ENCODE measurements around the gene HPSE2.

HPSE2 gene

GRCh38 chr10:98951269-98952000 is 284.2 kb downstream of the HPSE2 start:
- no peak for ATAC-seq
- TF ChIP-seq ZNF565 (CRISPR knock-in tag; conservative IDR thresholded peaks at IDR 0.05; ENCODE audit: low read depth) = no peak
- TF ChIP-seq, protein P1, sequence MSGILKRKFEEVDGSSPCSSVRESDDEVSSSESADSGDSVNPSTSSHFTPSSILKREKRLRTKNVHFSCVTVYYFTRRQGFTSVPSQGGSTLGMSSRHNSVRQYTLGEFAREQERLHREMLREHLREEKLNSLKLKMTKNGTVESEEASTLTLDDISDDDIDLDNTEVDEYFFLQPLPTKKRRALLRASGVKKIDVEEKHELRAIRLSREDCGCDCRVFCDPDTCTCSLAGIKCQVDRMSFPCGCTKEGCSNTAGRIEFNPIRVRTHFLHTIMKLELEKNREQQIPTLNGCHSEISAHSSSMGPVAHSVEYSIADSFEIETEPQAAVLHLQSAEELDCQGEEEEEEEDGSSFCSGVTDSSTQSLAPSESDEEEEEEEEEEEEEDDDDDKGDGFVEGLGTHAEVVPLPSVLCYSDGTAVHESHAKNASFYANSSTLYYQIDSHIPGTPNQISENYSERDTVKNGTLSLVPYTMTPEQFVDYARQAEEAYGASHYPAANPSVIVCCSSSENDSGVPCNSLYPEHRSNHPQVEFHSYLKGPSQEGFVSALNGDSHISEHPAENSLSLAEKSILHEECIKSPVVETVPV (CRISPR knock-in tag; IDR thresholded peaks at IDR 0.05) = no peak
- TF ChIP-seq ZC3H10 (CRISPR knock-in tag; IDR thresholded peaks at IDR 0.05) = no peak
- TF ChIP-seq TOX (CRISPR knock-in tag; IDR thresholded peaks at IDR 0.05; ENCODE audit: borderline replicate concordance) = no peak
- TF ChIP-seq OSR1 (CRISPR knock-in tag; IDR thresholded peaks at IDR 0.05) = no peak
- TF ChIP-seq RARB (CRISPR knock-in tag; IDR thresholded peaks at IDR 0.05) = no peak
- TF ChIP-seq ZFP3 (CRISPR knock-in tag; IDR thresholded peaks at IDR 0.05) = no peak
- no peak for TF ChIP-seq ESRRG (CRISPR knock-in tag; IDR thresholded peaks at IDR 0.05)
- TF ChIP-seq SNAI2 (CRISPR knock-in tag; IDR thresholded peaks at IDR 0.05) = no peak
- no peak for TF ChIP-seq TSHZ2 (CRISPR knock-in tag; IDR thresholded peaks at IDR 0.05)
- TF ChIP-seq TCF4 (CRISPR knock-in tag; IDR thresholded peaks at IDR 0.05; ENCODE audit: borderline replicate concordance) = no peak
- TF ChIP-seq ZNF70 (CRISPR knock-in tag; IDR thresholded peaks at IDR 0.05) = no peak
- TF ChIP-seq ARNTL (CRISPR knock-in tag; IDR thresholded peaks at IDR 0.05; ENCODE audit: borderline replicate concordance, low read depth) = no peak
- TF ChIP-seq ZFP30 (CRISPR knock-in tag; IDR thresholded peaks at IDR 0.05) = no peak

DNA sequence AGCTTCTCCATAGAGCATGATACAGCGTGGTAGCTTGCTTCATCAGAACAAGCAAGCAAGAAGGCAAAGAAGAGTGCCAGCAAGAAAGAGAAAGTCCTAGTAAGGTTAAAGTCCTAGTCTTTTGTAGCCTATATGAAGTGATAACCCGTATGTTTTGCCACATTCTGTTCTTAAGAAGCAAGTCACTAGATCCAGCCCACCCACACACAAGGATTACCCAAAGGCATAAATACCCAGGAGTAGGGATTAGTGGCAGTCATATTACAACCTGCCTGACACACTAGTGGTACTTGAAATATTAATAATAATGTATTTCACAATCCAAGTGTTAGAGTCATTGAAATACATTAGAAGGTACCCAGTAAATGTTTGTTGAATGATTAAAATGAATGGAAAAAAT is 285.5 kb downstream of the HPSE2 start:
- no peak for ATAC-seq
- TF ChIP-seq CSDC2 (CRISPR knock-in tag; IDR thresholded peaks at IDR 0.05) (no peak), ISL1 (CRISPR knock-in tag; IDR thresholded peaks at IDR 0.05) (no peak), ZNF70 (CRISPR knock-in tag; IDR thresholded peaks at IDR 0.05) (no peak), ESRRG (CRISPR knock-in tag; IDR thresholded peaks at IDR 0.05) (no peak), ZC3H10 (CRISPR knock-in tag; IDR thresholded peaks at IDR 0.05) (no peak), PPARA (CRISPR knock-in tag; IDR thresholded peaks at IDR 0.05; ENCODE audit: borderline replicate concordance) (no peak), ARNTL (CRISPR knock-in tag; IDR thresholded peaks at IDR 0.05; ENCODE audit: borderline replicate concordance, low read depth) (no peak), SNAI2 (CRISPR knock-in tag; IDR thresholded peaks at IDR 0.05) (no peak), TSHZ2 (CRISPR knock-in tag; IDR thresholded peaks at IDR 0.05) (no peak)
- TF ChIP-seq, protein P2, sequence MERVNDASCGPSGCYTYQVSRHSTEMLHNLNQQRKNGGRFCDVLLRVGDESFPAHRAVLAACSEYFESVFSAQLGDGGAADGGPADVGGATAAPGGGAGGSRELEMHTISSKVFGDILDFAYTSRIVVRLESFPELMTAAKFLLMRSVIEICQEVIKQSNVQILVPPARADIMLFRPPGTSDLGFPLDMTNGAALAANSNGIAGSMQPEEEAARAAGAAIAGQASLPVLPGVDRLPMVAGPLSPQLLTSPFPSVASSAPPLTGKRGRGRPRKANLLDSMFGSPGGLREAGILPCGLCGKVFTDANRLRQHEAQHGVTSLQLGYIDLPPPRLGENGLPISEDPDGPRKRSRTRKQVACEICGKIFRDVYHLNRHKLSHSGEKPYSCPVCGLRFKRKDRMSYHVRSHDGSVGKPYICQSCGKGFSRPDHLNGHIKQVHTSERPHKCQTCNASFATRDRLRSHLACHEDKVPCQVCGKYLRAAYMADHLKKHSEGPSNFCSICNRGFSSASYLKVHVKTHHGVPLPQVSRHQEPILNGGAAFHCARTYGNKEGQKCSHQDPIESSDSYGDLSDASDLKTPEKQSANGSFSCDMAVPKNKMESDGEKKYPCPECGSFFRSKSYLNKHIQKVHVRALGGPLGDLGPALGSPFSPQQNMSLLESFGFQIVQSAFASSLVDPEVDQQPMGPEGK (CRISPR knock-in tag; IDR thresholded peaks at IDR 0.05; ENCODE audit: borderline replicate concordance) = no peak

DNA sequence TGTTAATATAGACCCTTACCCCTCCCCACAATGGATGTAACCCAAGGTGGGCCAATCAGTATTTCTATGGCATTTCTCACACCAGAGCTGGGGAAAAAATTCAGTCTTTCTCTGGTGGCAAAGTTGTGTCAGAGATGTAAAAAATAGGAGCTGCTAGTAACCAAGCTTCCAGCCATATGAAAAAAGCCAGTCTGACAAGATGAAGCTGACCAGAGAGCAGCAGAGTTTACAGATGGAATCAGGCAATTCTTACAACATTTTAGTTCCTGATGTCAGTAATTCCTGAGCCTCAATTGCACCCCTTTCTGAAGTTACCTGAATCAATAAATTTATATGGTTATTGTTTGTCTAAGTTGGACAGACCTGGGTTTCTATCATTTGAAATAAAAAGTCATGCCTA is 286.3 kb downstream of the HPSE2 start:
- TF ChIP-seq TOX (CRISPR knock-in tag; IDR thresholded peaks at IDR 0.05; ENCODE audit: borderline replicate concordance) (no peak), ZNF565 (CRISPR knock-in tag; conservative IDR thresholded peaks at IDR 0.05; ENCODE audit: low read depth) (no peak), SNAI2 (CRISPR knock-in tag; IDR thresholded peaks at IDR 0.05) (no peak), ZC3H10 (CRISPR knock-in tag; IDR thresholded peaks at IDR 0.05) (no peak), ZNF8 (CRISPR knock-in tag; IDR thresholded peaks at IDR 0.05) (no peak), ESRRG (CRISPR knock-in tag; IDR thresholded peaks at IDR 0.05) (no peak), TSHZ2 (CRISPR knock-in tag; IDR thresholded peaks at IDR 0.05) (no peak), ARNTL (CRISPR knock-in tag; IDR thresholded peaks at IDR 0.05; ENCODE audit: borderline replicate concordance, low read depth) (no peak), TCF4 (CRISPR knock-in tag; IDR thresholded peaks at IDR 0.05; ENCODE audit: borderline replicate concordance) (no peak), PPARA (CRISPR knock-in tag; IDR thresholded peaks at IDR 0.05; ENCODE audit: borderline replicate concordance) (no peak), ZFP30 (CRISPR knock-in tag; IDR thresholded peaks at IDR 0.05) (no peak), RARB (CRISPR knock-in tag; IDR thresholded peaks at IDR 0.05) (no peak)
- TF ChIP-seq, protein P2 (CRISPR knock-in tag; IDR thresholded peaks at IDR 0.05; ENCODE audit: borderline replicate concordance) = no peak
- TF ChIP-seq, protein P1 (CRISPR knock-in tag; IDR thresholded peaks at IDR 0.05) = no peak
- no peak for ATAC-seq
